Putamen (tissue), 1 donor: Measurements from ENCODE around the gene ENTPD2.
"Not testable (repeated sequence)": the region's sequence is repeated elsewhere in the genome, so short reads cannot be mapped to it uniquely, and the experiment has no call there.

Experiments used
- DNase-seq: peaks from one replicate; pipeline ENCODE4 v3.0.0-alpha.2; 2016; ENCODE audit warnings: low spot score

Gene ENTPD2

GRCh38 chr9:137045294-137046087, 8.4 kb downstream of the ENTPD2 start:
- no peak for DNase-seq

GRCh38 chr9:137044502-137045177, 9.2 kb downstream of the ENTPD2 start:
- DNase-seq = no peak

- DNase-seq = no peak
These were observed 9.8 kb downstream of the ENTPD2 start for GRCh38 chr9:137044037-137044436.

DNA sequence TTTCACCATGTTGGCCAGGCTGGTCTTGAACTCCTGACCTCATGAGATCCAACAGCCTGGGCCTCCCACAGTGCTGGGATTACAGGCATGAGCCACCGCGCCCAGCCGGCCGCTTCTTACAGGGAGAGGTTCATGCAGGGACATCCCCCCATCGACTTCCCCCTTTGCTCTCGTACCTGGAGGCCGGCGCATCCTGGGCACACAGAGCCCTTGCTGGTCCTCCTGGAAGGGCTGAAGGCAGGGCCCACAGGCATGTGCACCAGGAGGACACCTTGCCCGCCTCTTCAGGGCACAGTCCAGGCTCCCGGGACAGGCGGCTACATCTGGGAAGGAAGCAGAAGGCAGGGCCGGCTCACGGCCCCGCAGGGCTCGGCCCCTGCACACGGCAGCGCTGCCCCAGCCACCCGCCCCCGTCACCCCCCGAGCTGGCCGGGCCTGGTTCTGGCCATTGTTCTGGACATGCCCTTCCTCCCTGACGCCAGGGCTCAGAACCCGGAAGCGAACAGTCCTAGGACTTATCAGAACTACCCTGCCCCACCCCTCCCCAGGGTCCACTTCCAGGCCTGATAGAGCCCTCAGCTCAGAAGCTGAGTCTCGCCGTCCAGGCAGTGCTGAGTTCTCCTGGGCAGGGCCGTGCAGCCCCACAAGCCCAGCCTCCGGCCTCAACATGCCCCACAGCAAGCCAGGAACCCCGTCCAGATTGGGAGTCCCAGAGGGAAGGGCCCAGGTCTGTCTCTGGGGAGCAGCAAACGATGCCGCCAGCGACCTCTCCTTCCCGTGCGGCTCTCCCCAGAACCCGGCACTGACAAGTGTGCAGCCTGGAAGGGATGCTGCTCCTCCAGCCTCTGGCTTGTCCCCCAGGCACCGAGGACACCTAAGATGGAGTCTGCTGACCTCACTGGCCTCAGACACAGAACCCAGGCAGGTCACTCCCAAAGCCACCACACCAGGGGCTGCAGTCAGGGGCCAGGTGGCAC, 10.8 kb downstream of the ENTPD2 start:
- no peak for DNase-seq

GRCh38 chr9:137041124-137041523, 12.7 kb downstream of the ENTPD2 start:
- no peak for DNase-seq

DNA sequence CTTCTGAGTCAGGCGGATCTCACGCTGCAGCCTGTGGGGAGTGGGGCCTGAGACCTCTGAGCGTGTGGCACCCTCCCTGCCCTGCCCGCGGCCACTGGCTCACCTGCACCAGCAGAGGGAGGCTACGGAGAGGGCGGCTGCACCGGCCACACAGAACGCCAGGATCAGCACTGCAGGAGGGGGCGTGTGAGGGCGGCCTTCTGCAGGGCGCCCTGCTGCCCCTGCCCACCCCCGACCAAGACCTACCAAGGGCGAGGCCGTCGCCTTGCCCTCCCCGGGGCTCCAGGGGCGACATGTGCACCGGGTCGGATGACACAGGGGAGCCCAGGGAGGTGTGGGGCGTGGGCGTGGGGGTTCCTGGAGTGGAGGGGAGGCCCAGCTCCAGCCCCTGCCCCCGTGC, 13.3 kb downstream of the ENTPD2 start:
- DNase-seq = no peak

- no peak for DNase-seq
These were observed 14.1 kb downstream of the ENTPD2 start for GRCh38 chr9:137039611-137040366.

DNA sequence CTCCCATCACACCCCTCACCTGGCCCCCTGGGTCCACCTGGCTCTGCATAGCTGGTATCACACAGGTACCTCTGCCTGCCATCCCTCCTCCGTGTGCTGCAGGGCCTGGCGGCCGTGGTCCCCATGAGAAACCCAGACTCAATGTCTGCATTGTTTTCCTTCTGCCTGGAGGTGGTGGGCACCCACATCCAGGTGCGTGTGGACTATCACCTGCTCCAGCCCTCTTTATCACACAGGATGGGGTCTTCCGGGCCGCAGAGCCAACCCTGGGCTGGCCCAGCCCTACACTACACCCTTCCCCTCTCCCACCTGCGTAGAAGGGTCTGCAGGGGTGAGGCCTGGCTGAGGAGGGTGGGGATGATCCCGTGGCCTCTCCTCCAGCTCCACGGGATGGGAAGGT, 14.9 kb downstream of the ENTPD2 start:
- no peak for DNase-seq

DNA sequence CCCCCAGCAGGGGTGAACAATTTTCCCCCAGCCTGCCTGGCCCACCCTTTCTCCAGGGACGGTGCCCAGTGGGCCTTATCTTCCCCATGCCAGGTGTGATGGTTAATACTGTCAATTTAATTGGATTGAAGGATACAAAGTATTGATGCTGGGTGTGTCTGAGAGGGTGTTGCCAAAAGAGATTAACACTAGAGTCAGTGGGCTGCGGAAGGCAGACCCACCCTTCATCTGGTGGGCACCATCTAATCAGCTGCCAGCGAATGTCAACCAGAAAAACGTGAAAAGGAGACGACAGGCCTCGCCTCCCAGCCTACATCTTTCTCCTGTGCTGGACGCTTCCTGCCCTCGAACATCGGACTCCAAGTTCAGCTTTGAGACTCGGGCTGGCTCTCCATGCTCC, 16.4 kb downstream of the ENTPD2 start:
- DNase-seq = no peak

DNA sequence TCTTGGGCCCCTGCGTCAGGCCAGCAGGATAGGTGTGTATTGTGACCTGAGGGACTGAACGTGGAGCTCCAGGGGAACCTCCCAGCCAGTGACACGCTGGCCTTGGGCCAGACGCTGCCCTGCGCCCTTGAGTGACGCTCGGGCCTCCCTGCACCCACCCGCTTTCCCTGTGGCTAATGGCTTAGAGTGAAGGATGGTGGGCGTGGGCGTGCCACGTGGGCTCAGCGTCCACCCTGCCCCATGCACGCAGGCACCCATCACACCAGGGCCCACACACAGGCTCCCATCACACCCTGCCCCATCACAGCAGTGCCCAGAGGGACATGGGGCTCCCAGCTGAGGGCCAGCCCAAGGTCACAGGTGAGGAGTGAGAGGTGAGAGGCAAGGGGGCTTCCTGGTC, 16.8 kb downstream of the ENTPD2 start:
- no peak for DNase-seq

GRCh38 chr9:137035937-137036336, 17.9 kb downstream of the ENTPD2 start:
- DNase-seq = no peak

DNA sequence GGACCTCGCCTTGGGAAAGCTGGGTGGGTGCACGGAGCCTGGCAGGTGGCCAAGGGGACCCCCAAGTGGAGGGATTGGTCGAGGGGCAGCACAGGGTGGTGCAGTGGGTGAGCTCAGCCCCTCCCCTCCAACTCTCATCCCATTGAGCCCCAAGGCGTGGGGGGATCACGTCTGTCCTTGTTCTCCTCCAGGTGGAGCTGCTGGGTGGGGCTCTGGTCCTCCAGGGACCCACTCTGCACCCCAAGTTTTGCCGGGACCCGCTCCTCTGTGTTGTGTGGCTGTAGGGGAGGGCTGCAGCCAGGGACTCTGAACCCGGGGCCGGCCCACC, 18.4 kb downstream of the ENTPD2 start:
- DNase-seq = no peak

DNA sequence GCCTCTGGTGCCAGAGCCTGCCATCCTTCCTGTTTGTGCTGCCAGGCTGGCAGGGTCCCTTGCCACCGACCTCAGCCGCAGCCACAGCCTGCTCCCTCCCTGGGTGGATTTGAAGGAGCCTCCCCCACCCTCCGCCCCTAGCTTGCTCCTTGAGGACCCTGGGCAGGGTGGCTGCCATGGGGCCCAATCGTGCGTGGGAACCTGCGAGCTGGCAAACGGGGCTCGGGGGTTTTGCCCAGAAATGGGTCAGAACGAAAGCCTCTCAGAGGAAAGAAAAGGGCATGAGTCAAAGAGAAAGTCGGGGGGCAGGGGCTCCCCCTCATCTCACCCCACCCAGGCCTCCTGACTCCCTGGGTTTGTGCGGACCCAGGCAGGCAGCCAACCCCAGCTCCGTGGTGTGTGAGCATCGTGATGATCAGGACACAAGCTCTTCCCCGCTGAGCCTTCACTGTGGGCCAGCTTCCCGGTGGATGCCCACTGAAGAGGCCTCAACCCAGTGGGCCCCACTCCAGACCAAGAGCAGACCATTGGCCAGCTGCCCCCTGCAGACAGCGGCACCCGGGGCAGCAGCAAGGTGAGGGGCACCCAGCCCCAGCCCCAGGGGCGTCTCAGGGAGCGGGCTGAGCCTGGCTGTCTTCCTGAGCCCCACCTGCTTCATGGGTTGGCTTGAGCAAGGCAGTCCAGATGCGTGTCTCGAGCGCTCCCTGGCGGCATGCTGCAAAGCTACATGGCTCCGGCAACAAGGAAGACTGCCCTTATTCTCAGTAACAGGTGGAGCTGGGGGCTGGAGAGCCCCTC, 19.0 kb downstream of the ENTPD2 start:
- DNase-seq = peak; percentile 83

GRCh38 chr9:137034039-137034708, 19.7 kb downstream of the ENTPD2 start:
- DNase-seq = no peak

DNA sequence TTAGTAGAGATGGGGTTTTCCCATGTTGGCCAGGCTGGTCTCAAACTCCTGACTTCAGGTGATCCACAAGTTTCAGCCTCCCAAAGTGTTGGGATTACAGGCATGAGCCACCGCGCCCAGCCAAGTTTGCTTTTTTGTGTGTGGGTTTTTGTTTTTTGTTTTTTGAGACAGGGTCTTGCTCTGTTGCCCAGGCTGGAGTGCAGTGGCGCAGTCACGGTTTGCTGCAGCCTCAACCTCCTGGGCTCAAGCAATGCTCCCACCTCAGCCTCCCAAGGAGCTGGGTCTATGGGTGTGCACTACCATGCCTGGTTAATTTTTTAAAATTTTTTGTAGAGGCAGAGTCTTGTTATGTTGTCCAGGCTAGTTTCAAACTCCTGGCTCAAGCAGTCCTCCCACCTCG, 20.4 kb downstream of the ENTPD2 start:
- not testable (repeated sequence) for DNase-seq

GRCh38 chr9:137032858-137033257, 21.0 kb downstream of the ENTPD2 start:
- no peak for DNase-seq

DNA sequence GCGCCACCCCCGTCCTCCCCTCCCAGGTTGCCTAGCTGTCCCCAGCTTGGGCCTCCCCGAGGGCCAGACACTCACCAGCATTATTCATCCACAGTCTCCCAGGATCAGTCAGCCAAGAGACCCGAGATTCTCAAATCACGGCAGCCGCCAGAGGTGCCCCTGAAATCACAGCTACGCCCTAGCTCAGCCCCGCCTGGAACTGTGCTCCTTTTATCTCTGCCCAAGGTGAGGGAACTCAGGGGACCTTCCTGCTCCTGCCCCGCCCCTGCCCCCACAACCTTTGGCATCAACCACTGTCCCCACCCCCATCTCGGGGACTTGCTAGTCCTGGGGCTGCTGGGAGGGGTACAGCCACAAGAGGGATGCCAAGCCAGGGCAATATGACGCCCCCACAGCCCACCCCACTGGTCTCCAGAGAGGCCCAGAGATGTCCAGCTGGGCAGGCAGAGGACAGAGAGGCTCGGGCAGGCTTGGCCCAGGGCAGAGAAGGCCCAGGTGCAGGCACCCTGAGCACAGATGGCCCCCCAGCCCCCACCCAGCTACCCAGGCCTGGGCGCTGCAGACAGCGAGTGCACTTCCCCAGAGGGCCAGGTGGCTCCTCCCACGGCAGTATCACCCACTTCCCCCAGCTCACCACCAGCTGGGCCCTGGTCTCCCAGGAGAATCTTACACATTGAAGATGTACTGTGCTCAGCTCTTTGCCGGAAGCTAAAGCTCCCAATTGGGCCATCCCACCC, 21.8 kb downstream of the ENTPD2 start, which contains the start of gene FUT7:
Gene FUT7 (minus strand): TSS at position 185 of the 737 bp plus-strand sequence. CDS start 97 bp downstream, at position 88.
- no peak for DNase-seq

DNA sequence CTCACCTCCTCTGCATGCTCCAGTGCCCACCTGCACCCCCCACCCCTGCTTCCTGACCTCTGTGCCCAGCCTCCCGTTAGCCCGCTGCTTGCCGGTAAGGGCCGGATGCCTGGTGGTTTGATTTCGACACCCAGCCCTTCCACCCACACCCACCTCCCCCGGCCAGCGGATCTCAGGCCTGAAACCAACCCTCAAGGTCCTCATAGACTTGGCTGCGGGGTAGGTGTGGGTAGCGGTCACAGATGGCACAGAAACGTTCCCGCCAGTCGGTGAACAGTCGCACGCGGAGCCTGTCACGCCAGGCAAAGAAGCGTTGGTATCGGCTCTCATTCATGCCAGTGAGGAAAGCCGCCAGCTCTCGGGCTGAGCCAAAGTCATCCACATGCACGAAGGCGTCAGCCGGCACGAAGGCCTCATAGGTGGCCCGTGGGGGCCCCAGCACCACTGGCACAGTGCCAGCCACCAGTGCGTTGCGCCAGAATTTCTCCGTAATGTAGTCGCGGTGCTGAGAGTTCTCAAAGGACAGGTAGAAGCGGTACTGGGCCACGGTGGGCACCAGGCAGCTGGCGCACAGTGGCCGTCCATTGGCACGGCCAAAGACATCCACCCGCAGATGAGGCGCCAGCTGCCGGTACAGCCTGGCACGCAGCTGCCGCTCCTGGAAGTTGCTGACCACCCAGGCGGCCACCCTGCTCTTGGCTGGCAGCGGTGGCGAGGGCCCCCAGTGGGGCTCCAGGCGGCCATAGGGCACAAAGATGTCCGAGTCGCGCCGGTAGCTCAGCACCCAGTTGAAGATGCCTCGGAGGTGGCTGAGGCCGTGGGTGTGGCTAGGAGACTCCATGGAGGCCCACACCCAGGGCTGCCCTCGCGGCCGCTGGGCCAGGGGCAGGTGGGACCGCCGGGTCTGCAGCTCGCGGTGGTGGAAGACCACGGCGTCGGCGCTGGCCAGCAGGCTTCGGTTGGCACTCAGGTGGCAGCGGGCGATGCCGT, 23.0 kb downstream of the ENTPD2 start:
- no peak for DNase-seq
